Measurements from ENCODE around the gene MYZAP.

The MYZAP gene

DNA sequence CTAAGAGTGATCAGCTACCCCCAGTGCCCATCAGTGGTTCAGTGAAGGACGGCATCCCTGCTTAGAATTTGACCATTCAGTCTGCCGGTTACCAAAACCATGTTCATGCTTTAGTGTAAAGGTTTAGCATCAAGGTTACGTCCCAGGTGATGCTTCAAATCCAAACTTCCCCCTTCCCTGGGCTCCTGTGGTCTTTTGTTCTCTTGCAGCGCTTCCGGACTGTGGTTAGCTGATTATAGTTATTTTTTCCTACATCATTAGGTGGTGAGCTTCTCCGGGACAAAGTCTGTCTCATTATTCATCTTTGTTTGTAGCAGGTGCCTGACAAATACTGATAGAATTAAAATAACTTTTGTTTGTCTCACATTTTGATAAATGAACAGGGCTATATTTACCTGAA is 28.3 kb upstream of the MYZAP start:
- DNase-seq = no peak

DNA sequence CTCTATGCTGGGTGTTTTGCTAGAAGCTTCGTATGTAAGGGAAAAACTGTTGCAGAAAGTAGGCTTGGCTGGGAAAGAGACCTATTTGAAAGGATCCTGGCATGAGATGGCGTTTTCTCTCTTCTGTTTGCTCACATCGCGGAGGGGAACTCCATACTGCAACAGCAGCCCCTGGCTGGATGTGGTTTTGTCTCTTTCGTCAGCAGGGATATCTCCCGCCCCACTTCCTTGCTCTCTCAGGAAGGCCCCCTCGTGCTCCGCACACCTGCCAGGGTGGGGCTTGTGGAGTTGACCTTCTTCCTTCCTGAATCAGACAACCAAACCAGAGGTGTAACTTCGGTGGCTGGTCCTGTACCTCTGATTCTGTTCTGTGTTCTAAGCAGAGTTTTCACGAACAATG is 26.4 kb upstream of the MYZAP start:
- no peak for DNase-seq

DNA sequence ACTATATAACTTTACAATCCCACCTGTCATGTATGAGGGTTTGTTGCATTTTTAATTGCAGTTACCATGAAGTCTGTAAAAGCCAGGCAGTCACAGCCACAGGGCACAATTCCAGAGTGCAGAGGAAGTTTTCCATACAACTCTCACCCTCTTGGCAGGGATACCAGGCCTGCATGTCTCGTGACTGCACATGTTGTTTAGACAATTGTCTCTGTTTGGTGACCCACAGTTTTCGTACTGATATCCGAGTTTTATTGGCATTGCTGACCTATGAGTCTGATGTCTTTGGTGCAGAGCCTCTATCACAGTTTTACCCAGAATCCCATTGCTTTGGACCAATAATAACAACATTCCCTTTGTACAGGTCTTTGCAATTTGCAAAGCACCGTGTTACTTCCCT is 24.9 kb upstream of the MYZAP start:
- DNase-seq = no peak

DNA sequence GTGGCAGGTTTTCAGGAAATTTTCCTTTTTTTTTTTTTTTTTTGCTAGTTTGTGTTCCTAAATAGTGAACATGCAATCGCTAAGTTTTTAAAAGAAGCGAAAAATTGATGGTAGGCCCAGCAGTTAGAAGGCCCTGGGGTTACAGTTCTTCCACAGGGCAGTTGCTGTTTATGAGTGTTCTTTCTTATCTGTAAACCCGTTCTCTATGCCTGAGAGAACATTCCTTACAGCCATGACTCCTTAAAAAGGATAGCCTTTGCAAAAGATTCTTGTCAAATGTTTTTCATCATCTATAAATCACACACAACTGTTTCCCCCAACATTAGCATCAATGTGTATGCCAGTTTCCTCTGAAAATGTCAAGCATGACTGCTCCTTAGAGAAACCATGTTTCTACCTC is 23.8 kb upstream of the MYZAP start:
- DNase-seq = no peak

DNA sequence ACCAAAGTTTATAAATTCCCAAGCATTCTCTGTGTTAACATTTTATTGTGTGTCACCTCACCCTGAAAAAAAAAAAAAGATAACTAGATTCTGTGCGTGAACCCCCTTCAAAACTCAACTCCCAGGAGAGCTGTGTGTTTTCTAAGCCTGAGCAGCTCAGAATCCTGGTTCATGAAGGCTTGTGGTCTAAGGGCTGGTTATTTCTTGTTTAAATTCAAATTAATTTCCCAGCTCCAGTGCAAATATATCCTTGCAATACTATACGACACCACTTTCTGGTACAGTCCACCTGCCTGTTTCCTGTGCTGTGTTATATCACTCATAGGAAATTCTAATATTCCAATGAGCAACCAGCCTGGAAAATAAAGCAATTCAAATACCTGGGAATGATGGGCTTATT is 23.4 kb upstream of the MYZAP start:
- DNase-seq = no peak

DNA sequence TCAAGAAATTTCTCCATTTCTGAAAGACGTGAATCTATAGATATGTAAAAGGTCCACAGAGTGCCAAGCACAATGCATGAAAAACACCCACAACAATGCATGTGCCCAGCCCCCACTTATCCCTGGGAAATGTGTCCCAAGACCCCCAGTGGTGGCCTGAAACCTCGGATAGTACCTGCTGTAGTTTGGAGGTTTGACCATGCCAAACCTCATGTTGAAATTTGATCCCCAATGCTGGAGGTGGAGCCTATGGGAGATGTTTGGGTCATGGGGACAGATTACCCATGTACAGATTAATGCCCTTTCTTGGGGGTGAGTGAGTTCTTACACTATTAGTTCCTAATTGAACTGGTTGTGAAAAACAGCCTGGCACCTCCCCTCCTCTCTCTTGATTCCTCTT is 21.4 kb upstream of the MYZAP start:
- no peak for DNase-seq

DNA sequence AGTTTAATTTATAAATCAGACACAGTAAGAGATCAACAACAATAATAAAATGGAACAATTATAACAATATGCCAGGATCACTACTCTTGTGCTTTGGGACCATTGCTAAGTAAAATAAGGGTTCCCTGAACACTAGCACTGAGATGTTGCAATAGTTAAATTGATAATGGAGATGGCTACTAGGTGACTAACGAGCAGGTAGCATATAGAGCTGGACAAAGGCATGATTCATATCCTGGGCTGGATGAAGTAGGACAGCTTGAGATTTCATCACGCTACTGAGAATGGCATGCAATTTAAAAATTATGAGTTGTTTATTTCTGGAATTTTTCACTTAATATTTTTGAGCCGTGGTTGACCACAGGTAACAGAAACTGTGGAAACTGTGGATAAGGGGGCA is 20.7 kb upstream of the MYZAP start:
- DNase-seq = no peak

DNA sequence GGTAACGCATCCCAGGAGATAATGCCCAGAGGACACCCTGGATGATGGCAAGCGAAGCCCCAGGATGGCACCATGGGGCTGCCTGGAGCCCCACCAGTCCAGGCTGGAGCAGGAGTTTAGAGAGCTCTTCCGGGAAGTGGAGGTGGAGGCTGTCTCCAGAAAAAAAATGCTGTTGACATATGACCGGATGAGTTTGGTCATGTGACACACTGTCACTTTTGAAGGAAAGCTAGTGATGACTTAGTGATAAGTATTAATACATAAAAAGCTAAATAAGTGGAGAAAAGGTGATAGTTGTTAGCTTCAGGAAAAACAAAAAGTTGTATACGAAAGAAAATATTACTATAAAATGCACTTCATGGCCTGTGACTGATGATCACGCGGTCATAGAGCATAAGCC is 20.0 kb upstream of the MYZAP start:
- no peak for DNase-seq

DNA sequence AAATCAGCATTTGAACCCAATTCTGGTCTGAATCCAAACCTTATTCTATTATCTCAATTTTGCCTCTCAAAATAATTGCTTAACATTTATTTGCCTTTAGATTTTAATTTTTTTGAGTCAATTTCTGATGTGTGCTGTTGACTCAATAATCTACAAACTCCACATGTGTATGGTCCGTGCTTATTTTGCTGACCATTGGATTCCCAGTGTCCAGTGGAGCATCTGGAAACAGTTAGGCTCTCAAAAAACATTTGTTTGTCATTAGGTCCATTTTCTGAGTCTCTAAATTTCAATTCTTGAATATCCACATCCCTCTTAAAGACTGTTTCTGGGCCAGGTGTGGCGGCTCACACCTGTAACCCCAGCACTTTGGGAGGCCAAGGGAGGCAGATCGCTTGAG is 19.2 kb upstream of the MYZAP start:
- no peak for DNase-seq

DNA sequence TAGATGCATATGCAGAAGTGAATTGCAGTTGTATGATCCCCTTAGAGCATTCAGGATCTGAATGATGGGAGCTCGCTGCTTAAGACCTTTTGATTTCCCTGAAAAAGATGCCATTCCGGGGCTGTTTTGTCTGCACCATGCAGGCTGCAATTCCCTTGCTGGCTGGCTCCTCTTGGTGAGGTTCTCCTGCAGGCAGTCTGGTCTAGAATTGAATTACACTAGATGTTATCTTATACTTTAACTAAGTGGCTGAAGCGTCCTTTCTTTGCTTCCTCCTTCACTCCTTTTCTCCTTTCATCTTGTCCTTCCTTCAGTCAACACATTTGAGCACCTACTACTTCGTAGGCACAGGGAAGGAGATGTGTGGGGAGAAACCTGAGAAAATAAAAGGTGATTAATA is 18.6 kb upstream of the MYZAP start:
- no peak for DNase-seq

DNA sequence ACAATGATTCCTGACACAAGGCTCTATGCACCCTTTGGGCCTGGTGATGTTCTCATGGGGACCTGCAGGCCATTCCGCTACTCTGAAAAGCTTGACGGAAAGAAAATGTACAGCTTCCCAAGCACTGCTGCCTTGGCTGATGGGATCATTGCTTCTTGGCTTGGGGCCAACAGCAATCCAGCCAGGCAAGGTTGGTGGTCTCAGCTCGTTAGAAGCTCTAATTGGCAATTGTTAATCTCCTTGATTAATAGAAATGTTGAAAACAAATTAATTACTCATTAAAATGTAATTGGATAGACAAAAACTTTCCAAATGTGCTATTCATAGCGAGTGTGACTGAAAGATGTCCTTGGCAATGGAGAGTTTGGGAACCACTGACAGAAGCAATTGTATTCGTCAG is 16.3 kb upstream of the MYZAP start:
- no peak for DNase-seq

DNA sequence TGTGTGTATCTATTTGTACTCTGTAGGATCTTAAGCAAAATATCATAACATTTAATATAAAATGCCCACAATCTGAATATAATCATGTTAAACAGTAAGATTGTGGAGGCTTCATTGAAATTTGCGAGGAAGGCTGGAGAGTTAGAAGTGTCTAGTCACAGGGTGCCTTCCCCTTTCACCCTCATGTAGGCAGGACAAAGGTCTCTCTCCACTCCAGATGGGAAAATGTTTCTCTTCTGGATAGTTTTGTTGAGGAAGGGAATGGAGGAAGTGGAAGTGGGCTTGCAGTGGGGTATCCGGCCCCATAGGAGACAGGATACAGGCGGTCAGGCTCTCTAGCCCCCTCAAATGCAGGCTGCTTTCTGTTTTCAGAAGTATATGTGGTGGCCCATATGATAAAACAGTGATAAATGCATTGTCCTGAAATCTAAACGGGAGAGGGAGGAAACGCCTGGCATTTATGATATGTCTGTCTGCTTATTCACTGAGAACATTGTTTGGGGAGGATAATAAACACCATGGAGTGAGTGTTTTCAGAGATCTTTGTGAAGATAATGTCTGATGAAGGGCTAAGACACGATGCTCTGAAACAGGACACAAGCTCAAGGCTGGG is 13.3 kb upstream of the MYZAP start:
- DNase-seq = no peak

DNA sequence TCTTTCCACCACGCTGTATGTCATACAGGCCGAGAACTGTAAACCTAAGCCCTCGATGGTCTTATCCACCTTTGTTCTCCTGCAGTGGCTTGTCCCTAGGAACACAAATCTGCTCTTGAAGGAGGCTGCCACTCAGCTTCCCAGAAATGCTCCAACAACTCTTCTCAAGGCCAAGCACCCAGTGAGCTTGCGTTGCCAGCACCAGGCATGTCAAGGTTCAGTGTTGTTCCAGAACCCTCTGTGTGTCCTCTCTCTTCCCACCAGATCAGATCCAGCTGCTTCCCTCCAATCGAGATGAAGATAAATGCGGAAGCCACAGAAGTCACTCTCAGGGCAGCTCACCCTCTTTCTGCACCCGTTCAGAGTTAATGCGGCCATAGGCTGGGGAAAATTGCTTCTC is 11.3 kb upstream of the MYZAP start:
- no peak for DNase-seq

DNA sequence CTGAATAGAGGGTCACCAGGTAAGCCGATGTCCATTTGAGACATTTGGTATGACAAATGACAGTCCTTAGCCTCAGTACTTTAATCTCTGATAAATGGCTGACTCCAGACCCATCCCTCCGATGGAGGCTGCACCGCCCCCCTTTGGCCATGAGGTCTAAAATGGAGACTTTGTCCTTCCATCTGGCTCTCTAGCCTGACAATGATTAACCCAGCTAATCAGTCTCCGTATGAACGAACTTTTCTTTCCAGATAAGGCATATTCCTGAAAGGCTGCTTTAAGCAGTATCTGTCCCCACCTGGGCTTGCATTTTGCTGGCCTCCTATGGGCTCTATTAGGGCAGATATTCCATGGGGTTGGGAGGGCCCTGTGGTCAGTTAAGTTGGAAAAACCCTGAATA is 10.8 kb upstream of the MYZAP start:
- DNase-seq = no peak

DNA sequence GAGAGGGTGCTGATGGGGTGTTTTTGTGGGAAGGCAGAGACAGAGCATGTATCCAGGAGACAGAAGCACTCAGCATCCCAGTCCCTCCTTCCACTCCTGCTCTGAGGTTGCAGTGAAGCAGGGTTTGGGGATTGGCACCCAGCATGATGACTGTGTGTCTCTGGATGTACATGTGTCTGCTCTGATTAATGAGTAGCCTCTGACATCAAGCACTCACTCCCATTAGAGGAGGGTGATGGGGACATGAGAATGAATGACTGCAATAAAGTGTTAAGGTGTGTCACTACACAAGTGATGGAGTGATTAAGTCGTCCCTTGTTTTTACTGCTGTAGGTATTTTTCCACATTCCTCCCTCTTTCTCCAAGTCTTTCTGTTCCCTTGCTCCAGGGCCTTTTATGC is 9.6 kb upstream of the MYZAP start:
- DNase-seq = no peak

DNA sequence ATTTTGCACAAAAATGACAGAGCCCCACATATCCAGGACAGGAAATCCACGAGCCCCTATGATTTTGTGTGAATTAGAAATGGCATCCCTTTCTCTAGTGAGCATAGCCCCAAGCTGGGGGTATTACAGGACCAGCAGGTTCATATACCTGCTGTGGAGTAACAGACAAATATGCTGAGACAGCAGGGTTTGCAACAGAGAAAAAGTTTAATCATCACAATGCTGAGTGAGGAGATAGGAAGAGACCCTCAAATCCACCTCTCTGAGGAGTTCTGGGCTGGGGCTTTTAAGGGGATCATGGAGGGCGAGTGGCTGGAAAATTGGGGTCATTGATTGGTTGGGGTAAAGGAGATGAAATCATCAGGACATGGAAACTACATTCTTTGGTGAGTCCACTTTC is 8.4 kb upstream of the MYZAP start:
- no peak for DNase-seq

DNA sequence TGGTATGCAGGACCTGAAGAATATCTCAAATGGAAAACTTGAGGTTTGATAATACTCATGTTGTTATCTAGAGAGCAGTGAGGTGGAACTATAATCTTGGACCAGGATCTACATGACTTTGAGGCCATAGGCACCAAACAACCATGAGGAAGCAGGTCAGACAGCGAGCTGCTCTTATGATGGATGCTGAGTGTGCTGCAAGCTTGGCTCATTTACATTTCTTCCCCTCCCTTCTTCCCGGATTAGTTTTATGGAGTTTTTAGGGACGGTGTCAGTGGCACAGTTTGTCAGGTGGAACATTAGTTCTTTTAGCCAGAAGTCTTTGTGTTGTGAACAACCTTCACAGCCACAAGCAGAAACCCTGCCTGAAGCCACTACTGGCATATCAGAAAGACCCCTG is 8.0 kb upstream of the MYZAP start:
- DNase-seq = no peak

DNA sequence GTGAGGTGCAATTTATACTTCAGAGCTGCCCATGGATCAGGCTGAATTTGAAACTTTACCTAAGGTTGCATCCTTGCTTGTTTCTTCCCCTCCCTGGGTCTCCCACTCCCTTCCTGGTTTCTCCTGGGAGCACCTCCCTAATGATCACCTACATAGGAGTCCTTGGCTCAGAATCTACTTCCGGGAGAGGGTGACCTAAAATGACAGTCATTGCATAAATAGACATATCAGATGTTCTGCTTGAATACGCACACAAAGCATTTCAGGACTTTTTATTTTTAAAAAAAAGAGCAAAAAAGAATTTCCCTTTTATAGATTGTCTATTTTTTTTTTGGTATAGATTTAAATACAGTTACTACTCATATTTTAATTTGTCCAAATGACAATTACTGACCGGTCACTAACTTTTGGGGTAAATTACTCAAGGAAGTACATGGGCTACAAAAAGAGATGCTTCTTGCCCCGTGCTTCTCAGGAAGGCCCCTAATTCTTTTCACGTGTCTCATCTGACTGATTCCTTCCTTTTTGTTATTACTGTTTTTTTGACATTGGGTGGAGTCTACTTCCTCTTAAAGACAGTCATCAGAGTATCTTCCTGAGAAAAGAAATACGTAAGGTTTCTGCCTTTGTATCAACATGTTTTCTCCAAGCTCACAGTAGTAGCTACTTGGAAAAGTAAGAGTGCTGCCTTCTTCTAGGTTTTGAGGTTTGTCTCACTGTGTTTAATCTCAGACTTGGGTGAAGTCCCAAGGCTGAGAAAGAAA is 4.9 kb upstream of the MYZAP start:
- peak; percentile 64 for DNase-seq

DNA sequence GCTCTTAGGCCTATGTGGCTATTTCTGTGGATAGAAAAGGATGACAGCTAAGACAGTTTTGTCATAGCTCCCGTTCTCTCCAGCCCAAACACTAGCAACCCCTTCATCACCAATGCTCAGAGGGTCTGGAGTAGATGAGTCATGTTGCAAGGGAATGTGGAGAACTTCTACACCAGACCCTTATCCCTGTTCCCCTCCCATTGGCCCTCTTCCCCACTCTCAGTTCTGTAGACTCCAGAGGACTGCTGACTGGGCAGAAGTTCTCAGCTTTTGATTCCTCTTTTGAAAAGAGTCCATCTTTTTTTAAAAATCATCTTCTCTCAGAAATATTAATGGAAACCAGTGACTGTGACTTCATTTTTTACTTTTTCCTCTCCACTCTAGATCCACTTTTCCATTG is 2.4 kb upstream of the MYZAP start:
- DNase-seq = peak; percentile 36

DNA sequence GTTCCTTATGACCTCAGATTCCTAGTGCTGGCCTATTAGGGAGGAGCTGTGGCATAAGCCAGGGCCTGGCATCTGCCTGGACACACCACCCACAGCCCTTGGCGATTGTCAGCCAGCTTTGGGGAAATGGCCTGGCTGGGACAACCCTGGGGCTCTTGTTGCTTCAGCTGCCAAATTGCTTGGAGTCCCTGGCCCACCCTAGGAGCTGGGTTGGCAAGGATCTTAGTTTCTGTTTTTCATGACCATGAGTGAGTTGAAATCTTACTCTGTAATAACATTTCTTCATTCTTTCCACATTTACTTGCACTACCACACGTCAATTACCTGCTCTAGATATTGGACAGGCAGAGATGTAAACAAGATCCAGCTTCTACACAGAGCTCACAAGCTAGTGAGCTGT is 1.9 kb upstream of the MYZAP start:
- no peak for DNase-seq

DNA sequence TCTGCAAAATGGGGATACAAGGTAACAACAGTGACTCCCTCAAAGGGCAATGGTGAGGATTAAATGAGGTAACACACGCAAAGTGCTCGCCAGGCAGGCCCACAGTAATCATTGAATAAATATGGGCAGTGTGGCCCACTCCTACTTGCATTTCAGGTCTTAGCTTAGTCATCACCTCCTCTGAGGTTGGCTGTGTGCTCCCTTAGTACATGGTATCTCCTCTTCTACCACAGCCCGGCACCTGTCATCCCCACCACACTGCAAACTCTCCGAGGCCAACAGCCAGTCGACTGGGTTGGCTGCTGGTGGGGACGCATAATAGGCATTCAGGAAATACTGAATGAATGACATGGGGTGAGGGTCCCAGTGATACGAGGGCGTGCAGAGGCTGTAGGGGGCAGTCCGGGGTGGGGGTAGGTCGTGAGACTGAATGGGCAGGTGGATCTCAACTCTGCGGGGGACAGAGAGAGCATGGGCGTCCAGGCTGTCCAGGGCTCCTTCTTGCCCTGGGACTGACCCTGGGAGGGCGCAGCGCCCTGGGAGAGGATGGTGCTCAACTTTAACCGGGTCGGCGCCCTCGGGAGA is 375 bp upstream of the MYZAP start:
- no peak for DNase-seq

DNA sequence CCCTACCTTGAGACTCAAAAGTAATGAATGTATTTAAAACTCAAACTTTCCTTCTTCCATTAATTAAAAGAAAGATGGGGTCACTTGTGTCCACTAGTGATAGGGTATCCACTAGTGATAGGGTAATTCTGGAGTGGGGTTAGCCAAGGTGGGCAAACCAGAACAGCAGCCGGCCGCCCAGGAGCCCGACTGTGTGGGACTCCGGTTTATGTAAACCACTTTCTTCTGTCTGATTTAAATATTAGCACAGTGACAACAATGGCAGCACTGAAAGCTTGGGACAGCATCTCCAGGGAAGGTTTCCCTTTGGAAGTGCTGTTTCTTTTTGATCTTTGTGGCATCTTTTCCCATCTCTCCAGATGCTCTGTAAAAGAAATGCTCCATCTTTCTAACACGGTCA is 722 bp downstream of the MYZAP start:
- DNase-seq = no peak

DNA sequence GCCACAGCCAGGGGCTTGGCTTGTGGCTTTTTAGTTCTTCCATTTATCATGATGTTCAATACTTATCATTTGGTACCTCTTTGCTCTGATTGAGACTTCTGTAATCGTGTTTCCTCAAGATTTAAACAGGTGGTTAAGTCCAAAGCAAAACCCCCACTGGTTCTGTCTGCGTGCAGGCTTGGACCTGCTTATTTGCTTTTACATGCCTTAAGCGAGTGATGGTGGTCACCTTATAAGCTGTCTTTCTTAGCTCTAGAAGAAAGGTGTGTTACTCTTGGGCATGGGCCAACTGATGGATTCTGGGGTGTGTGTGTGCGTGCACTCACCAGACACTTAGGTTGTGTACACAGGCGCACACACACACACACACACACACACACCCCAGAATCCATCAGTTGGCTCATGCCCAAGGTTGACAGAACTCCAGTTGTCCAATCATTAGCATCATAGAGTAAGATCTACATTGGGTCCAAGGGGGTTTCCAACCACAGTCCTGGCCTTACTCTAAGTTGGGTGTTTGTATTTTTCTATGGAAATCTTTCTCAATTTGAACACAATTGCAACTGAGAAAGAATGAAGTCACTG is 1.2 kb downstream of the MYZAP start:
- no peak for DNase-seq

DNA sequence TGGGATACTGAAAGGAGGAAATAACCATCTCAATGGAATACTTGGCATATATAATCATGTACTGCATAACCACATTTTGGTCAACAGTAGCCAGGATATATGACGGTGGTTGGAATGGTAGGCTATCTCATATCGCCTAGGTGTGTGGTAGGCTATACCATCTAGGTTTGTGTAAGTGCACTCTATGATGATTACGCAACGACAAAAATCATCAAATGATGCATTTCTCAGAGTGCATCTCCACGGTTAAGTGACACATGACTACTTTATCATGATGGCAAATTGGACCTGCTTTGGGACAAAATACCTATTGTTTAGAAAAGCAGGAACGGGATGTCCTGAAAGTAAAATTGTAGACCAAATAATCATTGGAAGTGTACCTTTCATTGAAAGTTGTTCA is 2.8 kb downstream of the MYZAP start:
- no peak for DNase-seq

Measured in MV-4-11 (cell line).